ENCODE results near the gene SNX33. TPM values are rescaled to one million over a fixed set of nuclear protein-coding genes. Genes with fewer than 3 reads are reported as not detected.

SNX33 gene
- total RNA-seq, 3 donors from 2014 or later (not counting 1 experiment from before 2014, with no cell fraction given) = 2.5 to 5.6 (median 5.1) TPM

GRCh38 chr15:75659141-75659771 is 11.5 kb downstream of the SNX33 start:
- no peak for DNase-seq

GRCh38 chr15:75659928-75660645 is 12.4 kb downstream of the SNX33 start:
- no peak overlapping the region for H3K27ac ChIP-seq (ENCODE audit: low read length)
- WGBS (ENCODE audit: insufficient coverage) = 87% methylated on average over 17 of the region's 17 CpGs
- no peak for ATAC-seq
- intact Hi-C loops (cut with micrococcal nuclease) = no loop called here
- no peak for TF ChIP-seq CTCF (IDR thresholded peaks at IDR 0.05)
- no peaks in the 10 kb centered on the region for H3K4me1 ChIP-seq (ENCODE audit: control insufficient read depth, insufficient read depth, low read length)
- Mint-ChIP-seq H3K9me3 (no peaks in the 10 kb centered on the region), H3K36me3 (no peaks in the 10 kb centered on the region), H3K27ac (no peak overlapping the region), H3K4me3 (no peak overlapping the region), H3K4me1 (no peaks in the 10 kb centered on the region), H3K27me3 (ENCODE audit: low read depth in 2 of 2) (no peaks in the 10 kb centered on the region)
- no peaks in the 10 kb centered on the region for H3K27me3 ChIP-seq (ENCODE audit: control insufficient read depth, insufficient read depth, low read length)
- no peaks in the 10 kb centered on the region for H3K36me3 ChIP-seq (ENCODE audit: control insufficient read depth, insufficient read depth, low read length)
- no peaks in the 10 kb centered on the region for H3K9me3 ChIP-seq (ENCODE audit: control insufficient read depth, insufficient read depth, low read length)
- DNase-seq = no peak
- H3K4me3 ChIP-seq (ENCODE audit: low read length) = no peak overlapping the region

More at GRCh38 chr15:75659141-75659771, 11.5 kb downstream of the SNX33 start:
- no peak overlapping the region for H3K4me3 Mint-ChIP-seq
- no peak overlapping the region for H3K27ac ChIP-seq (ENCODE audit: low read length)
- WGBS (ENCODE audit: insufficient coverage) = 89% methylated on average over 9 of the region's 9 CpGs
- H3K27me3 ChIP-seq (ENCODE audit: control insufficient read depth, insufficient read depth, low read length) = no peaks in the 10 kb centered on the region
- no peaks in the 10 kb centered on the region for H3K27me3 Mint-ChIP-seq (ENCODE audit: low read depth in 2 of 2)
- intact Hi-C loops (cut with micrococcal nuclease) = no loop called here
- no peak overlapping the region for H3K4me3 ChIP-seq (ENCODE audit: low read length)
- H3K4me1 ChIP-seq (ENCODE audit: control insufficient read depth, insufficient read depth, low read length) = no peaks in the 10 kb centered on the region
- no peaks in the 10 kb centered on the region for H3K36me3 ChIP-seq (ENCODE audit: control insufficient read depth, insufficient read depth, low read length)
- no peak overlapping the region for H3K27ac Mint-ChIP-seq
- no peak for ATAC-seq
- H3K4me1 Mint-ChIP-seq = no peaks in the 10 kb centered on the region
- TF ChIP-seq CTCF (IDR thresholded peaks at IDR 0.05) = no peak
- H3K9me3 Mint-ChIP-seq = no peaks in the 10 kb centered on the region
- H3K36me3 Mint-ChIP-seq = no peaks in the 10 kb centered on the region
- no peaks in the 10 kb centered on the region for H3K9me3 ChIP-seq (ENCODE audit: control insufficient read depth, insufficient read depth, low read length)

GRCh38 chr15:75661100-75661755 is 13.5 kb downstream of the SNX33 start:
- ATAC-seq = no peak
- no peak overlapping the region for H3K27ac ChIP-seq (ENCODE audit: low read length)
- no peak for DNase-seq
- H3K4me3 ChIP-seq (ENCODE audit: low read length) = no peak overlapping the region
- Mint-ChIP-seq H3K9me3 (no peaks in the 10 kb centered on the region), H3K27me3 (ENCODE audit: low read depth in 2 of 2) (no peaks in the 10 kb centered on the region), H3K27ac (no peak overlapping the region), H3K4me1 (peaks cover 0 to 5% of the 10 kb centered on the region in 2 donors), H3K36me3 (no peaks in the 10 kb centered on the region), H3K4me3 (no peak overlapping the region)
- intact Hi-C loops (cut with micrococcal nuclease) = no loop called here
- 88% methylated on average over 13 of the region's 14 CpGs for WGBS (ENCODE audit: insufficient coverage)
- no peaks in the 10 kb centered on the region for H3K27me3 ChIP-seq (ENCODE audit: control insufficient read depth, insufficient read depth, low read length)
- H3K4me1 ChIP-seq (ENCODE audit: control insufficient read depth, insufficient read depth, low read length) = no peaks in the 10 kb centered on the region
- no peak for TF ChIP-seq CTCF (IDR thresholded peaks at IDR 0.05)
- H3K9me3 ChIP-seq (ENCODE audit: control insufficient read depth, insufficient read depth, low read length) = no peaks in the 10 kb centered on the region
- no peaks in the 10 kb centered on the region for H3K36me3 ChIP-seq (ENCODE audit: control insufficient read depth, insufficient read depth, low read length)

Data from natural killer cell (primary cell).